HepG2 (cell line): ENCODE results near the gene ITPRIP. TPM values are rescaled to one million over a fixed set of nuclear protein-coding genes. Genes with fewer than 3 reads are reported as not detected.

ENCODE experiments used
- AGO2 ChIP-seq: fragments of 200-400 bp; formaldehyde crosslinking; optimal IDR thresholded peaks from 2 replicates; pipeline ENCODE3; 2017; ENCODE audit warnings: mild to moderate bottlenecking, low read depth, low read length, moderate library complexity
- ARID3A ChIP-seq: IDR thresholded peaks from 2 replicates; pipeline ENCODE4 v1.6.1; 2012; ENCODE audit warnings: low read depth, low read length, improper control_type of control experiment
- EP300 ChIP-seq, 3 experiments: sonication (generic) in 1 of 3; formaldehyde crosslinking in 1 of 3; IDR thresholded peaks; 2 replicates each; pipeline versions ENCODE4 v1.5.1 to v1.6.1; 2011 to 2020; ENCODE audit warnings: low read depth in 2 of 3, low read length in 2 of 3, borderline replicate concordance in 1 of 3, improper control_type of control experiment in 1 of 3, mild to moderate bottlenecking in 1 of 3, missing genetic modification reagents in 1 of 3, moderate library complexity in 1 of 3
- GFI1 ChIP-seq: sonication (generic); formaldehyde crosslinking; IDR thresholded peaks from 2 replicates; pipeline ENCODE4 v1.5.0; 2020; ENCODE audit warnings: missing genetic modification reagents, mild to moderate bottlenecking, borderline replicate concordance
- HDAC1 ChIP-seq: sonication (generic); formaldehyde crosslinking; IDR thresholded peaks from 2 replicates; pipeline ENCODE4 v1.5.1; 2020; ENCODE audit warnings: mild to moderate bottlenecking, missing genetic modification reagents
- HIC2 ChIP-seq: sonication (generic); formaldehyde crosslinking; IDR thresholded peaks from 2 replicates; pipeline ENCODE4 v1.9.0; 2022; ENCODE audit warnings: low read depth, missing genetic modification reagents
- MIER2 ChIP-seq: IDR thresholded peaks from 2 replicates; pipeline ENCODE4 v1.6.1; 2016; ENCODE audit warnings: missing biosample characterization, missing genetic modification reagents
- MTA1 ChIP-seq: sonication (generic); formaldehyde crosslinking; IDR thresholded peaks from 2 replicates; pipeline ENCODE4 v1.4.0; 2020; ENCODE audit warnings: missing genetic modification reagents, mild to moderate bottlenecking, borderline replicate concordance
- MTA3 ChIP-seq: sonication (generic); formaldehyde crosslinking; IDR thresholded peaks from 2 replicates; pipeline ENCODE4 v1.4.0; 2020; ENCODE audit warnings: missing genetic modification reagents
- PHF21A ChIP-seq: sonication (generic); formaldehyde crosslinking; IDR thresholded peaks from 2 replicates; pipeline ENCODE4 v1.5.0; 2020; ENCODE audit warnings: mild to moderate bottlenecking, missing genetic modification reagents
- SETDB1 ChIP-seq: sonication (generic); formaldehyde crosslinking; IDR thresholded peaks from 2 replicates; pipeline ENCODE4 v1.5.1; 2020; ENCODE audit warnings: missing genetic modification reagents, mild to moderate bottlenecking, borderline replicate concordance
- THAP9 ChIP-seq: sonication (generic); formaldehyde crosslinking; IDR thresholded peaks from 2 replicates; pipeline ENCODE4; 2020; ENCODE audit warnings: missing genetic modification reagents, mild to moderate bottlenecking, borderline replicate concordance
- YY1 ChIP-seq: IDR thresholded peaks from 2 replicates; pipeline ENCODE4 v1.6.1; 2011; ENCODE audit warnings: low read length, low read depth, moderate library complexity, mild to moderate bottlenecking; ENCODE audit not compliant: insufficient read depth, insufficient replicate concordance
- ZFP36L1 ChIP-seq: sonication (generic); formaldehyde crosslinking; IDR thresholded peaks from 2 replicates; pipeline ENCODE4 v1.8.0; 2022; ENCODE audit warnings: mild to moderate bottlenecking, missing genetic modification reagents, moderate library complexity
- ZNF280D ChIP-seq: sonication (generic); formaldehyde crosslinking; IDR thresholded peaks from 2 replicates; pipeline ENCODE4 v1.5.1; 2020; ENCODE audit warnings: mild to moderate bottlenecking, missing genetic modification reagents
- ZNF547 ChIP-seq: sonication (generic); formaldehyde crosslinking; IDR thresholded peaks from 2 replicates; pipeline ENCODE4 v1.5.1; 2020; ENCODE audit warnings: mild to moderate bottlenecking, missing genetic modification reagents
- ZSCAN30 ChIP-seq: sonication (generic); formaldehyde crosslinking; IDR thresholded peaks from 2 replicates; pipeline ENCODE4 v1.5.0; 2020; ENCODE audit warnings: mild to moderate bottlenecking, missing genetic modification reagents
- ZUFSP ChIP-seq: sonication (generic); formaldehyde crosslinking; IDR thresholded peaks from 2 replicates; pipeline ENCODE4 v1.9.0; 2021; ENCODE audit warnings: missing genetic modification reagents, mild to moderate bottlenecking, borderline replicate concordance
- polyA plus RNA-seq, 8 experiments: library from polyadenylated mRNA; depleted of rRNA in 3 of 8; stranded (reverse) in 7 of 8; unstranded in 1 of 8; fragments of >200 nt; fragmentation: Illumina TruSeq in 4 of 8; extraction: Trizol in 4 of 8; gene quantifications; 2 replicates each; pipeline versions ENCODE4 v1.2.1 to v1.2.3, GENCODE V29; 2011 to 2016; ENCODE audit warnings: low read depth in 4 of 8, missing spikeins in 1 of 8, mixed read lengths in 1 of 8; ENCODE audit not compliant: insufficient read depth in 1 of 8
- total RNA-seq, 5 experiments: library from RNA; depleted of rRNA; stranded (reverse); fragments of >200 nt; fragmentation: Illumina TruSeq; extraction: Trizol; gene quantifications; 2 replicates each; pipeline ENCODE4 v1.2.3, GENCODE V29; 2016; ENCODE audit warnings: low read depth in 1 of 5

The ITPRIP gene
- total and polyA plus RNA-seq, 2 of the 13 experiments (the other 11 are each of a cell fraction or from before 2014, with no cell fraction given): 1.00 to 2.8 TPM

- no peak for TF ChIP-seq THAP9 (CRISPR knock-in tag)
- no peak for TF ChIP-seq MTA1 (CRISPR knock-in tag)
- no peak; the same call in 1 of the 2 replicates for TF ChIP-seq ZFP36L1
- no peak for TF ChIP-seq HIC2 (CRISPR knock-in tag)
- TF ChIP-seq MIER2 (CRISPR knock-in tag): no peak
- TF ChIP-seq ZSCAN30: no peak
- no peak for TF ChIP-seq SETDB1 (CRISPR knock-in tag)
- TF ChIP-seq HDAC1 (CRISPR knock-in tag): peak; percentile 62
- no peak for TF ChIP-seq ZUFSP
- no peak for TF ChIP-seq ZNF280D (CRISPR knock-in tag)
- no peak for TF ChIP-seq GFI1 (CRISPR knock-in tag)
- peak; percentile 95 for TF ChIP-seq ARID3A
- no peak for TF ChIP-seq AGO2
- 0 out of 2 replicates have a peak, but pooled peaks have one; percentile 35 for TF ChIP-seq ZNF547
- peak in 1 of 2 experiments; percentile 99; a peak in 2 of 4 replicates for TF ChIP-seq EP300 (IDR thresholded peaks at IDR 0.05; ENCODE audit: low read depth in 2 of 2, low read length in 2 of 2)
- peak; percentile 93 for TF ChIP-seq EP300 (CRISPR knock-in tag; IDR thresholded peaks at IDR 0.05; ENCODE audit: borderline replicate concordance)
- no peak for TF ChIP-seq YY1
- TF ChIP-seq PHF21A (CRISPR knock-in tag): peak; percentile 78
- no peak for TF ChIP-seq MTA3 (CRISPR knock-in tag)
These were observed 49.9 kb downstream of the ITPRIP start (continued) for GRCh38 chr10:104288355-104288754.
